Activated naive CD8-positive, alpha-beta T cell treated with anti-CD3 and anti-CD28 coated beads, Interleukin-2, amount 50 U/mL, for 16 hours (primary cell): ENCODE data around the gene CYSTM1.

Experiments used
- DNase-seq: peaks from one replicate; pipeline ENCODE4 v3.0.0-alpha.2; 2020; ENCODE audit warnings: low read depth, low spot score

Gene CYSTM1

GRCh38 chr5:140235791-140236551 is 61.0 kb downstream of the CYSTM1 start:
- DNase-seq: no peak

GRCh38 chr5:140236891-140237598 is 62.1 kb downstream of the CYSTM1 start:
- DNase-seq: no peak

- no peak for DNase-seq
These were observed 63.8 kb downstream of the CYSTM1 start for GRCh38 chr5:140238756-140239155.

- DNase-seq: no peak
These were observed 64.5 kb downstream of the CYSTM1 start for GRCh38 chr5:140239461-140239860.

- DNase-seq: peak; percentile 33
These were observed 65.1 kb downstream of the CYSTM1 start for GRCh38 chr5:140239939-140240700.

GRCh38 chr5:140240987-140241706 is 66.2 kb downstream of the CYSTM1 start:
- no peak for DNase-seq

GRCh38 chr5:140242099-140242498 is 67.1 kb downstream of the CYSTM1 start:
- no peak for DNase-seq

GRCh38 chr5:140242890-140243585 is 68.0 kb downstream of the CYSTM1 start:
- DNase-seq: no peak

- DNase-seq: no peak
These were observed 68.8 kb downstream of the CYSTM1 start for GRCh38 chr5:140243706-140244250.

GRCh38 chr5:140244525-140245025 is 69.6 kb downstream of the CYSTM1 start:
- peak; percentile 53 for DNase-seq

- no peak for DNase-seq
These were observed 70.4 kb downstream of the CYSTM1 start for GRCh38 chr5:140245341-140245740.

GRCh38 chr5:140245926-140246325 is 70.9 kb downstream of the CYSTM1 start:
- DNase-seq: no peak

GRCh38 chr5:140246378-140247122 is 71.6 kb downstream of the CYSTM1 start:
- DNase-seq: no peak

GRCh38 chr5:140248414-140248813 is 73.4 kb downstream of the CYSTM1 start:
- DNase-seq: no peak

- no peak for DNase-seq
These were observed 74.5 kb downstream of the CYSTM1 start for GRCh38 chr5:140249536-140249935.

- DNase-seq: no peak
These were observed 75.4 kb downstream of the CYSTM1 start for GRCh38 chr5:140250386-140250785.

- no peak for DNase-seq
These were observed 76.6 kb downstream of the CYSTM1 start for GRCh38 chr5:140251527-140251973.

- no peak for DNase-seq
These were observed 77.6 kb downstream of the CYSTM1 start for GRCh38 chr5:140252470-140253126.

- no peak for DNase-seq
These were observed 79.0 kb downstream of the CYSTM1 start for GRCh38 chr5:140253985-140254384.
